HG02852 (cell line): ENCODE data around the gene CASP12.
"Not testable (repeated sequence)": the region's sequence is repeated elsewhere in the genome, so short reads cannot be mapped to it uniquely, and the experiment has no call there.

ENCODE experiments used
- ATAC-seq: cut with Tn5 transposase; IDR thresholded peaks from one replicate; pipeline ENCODE4 v1.9.1; 2021; ENCODE audit warnings: mild to moderate bottlenecking, moderate library complexity; ENCODE audit not compliant: unreplicated experiment

CASP12 gene

DNA sequence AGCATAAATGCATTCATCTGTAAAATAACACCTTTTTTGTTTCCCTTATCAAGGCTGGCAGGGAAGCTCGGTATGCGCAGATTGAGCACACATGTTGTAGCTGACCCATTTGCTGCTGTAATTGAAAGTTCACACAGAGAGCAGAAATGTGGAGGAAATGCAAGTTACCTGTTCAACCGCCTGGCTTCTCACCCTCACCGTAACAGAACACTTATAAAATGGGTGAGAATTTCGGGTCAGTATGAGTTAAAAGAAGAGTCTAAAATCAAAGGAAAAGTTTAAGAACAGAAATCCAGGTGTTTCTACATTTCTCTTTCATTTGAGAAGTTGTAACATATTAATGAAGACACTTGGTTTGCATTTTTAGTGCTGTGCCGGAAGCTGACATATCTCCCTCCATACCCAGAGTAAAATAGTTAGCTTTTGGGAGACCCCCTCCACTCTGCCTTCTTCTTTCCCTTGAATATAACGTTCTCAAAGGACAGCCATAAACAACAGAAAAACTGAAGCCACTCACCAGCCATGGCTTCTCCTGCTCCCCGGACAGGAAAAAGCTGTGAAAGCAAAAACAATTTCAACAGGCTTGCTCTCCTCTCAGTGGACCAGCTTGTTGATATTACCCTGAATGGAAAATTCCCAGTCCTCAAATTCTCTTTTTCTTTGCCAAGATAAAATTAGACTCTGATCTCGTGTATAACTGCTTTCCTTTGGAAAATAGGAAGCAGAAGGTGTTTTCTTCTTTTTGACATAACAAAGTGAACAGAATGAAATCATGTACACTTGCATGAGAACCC, at the start of gene CASP12:
TSS of gene CASP12 (minus strand) at position 570 of the 794 bp plus-strand sequence.
- no peak for ATAC-seq

DNA sequence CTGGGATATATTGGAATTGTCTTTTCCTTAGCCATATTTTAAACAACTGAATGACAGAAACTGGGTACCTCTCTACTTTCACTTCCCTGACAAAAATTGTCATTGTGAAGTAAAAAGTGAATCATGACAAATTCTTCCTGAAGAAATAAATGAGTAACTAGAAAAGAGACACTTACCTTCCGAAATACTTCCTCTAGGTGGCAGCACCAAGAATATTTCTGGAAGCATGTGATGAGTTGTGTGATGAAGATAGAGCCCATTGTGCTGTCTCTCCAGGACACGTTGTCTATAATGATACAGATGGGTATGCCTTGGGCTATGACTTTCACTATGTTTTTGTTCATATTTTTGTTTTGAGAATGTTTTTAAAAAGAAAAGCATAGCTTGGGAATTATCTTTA, 48.6 kb upstream of the CASP12 start:
- ATAC-seq, result peak; percentile 96

DNA sequence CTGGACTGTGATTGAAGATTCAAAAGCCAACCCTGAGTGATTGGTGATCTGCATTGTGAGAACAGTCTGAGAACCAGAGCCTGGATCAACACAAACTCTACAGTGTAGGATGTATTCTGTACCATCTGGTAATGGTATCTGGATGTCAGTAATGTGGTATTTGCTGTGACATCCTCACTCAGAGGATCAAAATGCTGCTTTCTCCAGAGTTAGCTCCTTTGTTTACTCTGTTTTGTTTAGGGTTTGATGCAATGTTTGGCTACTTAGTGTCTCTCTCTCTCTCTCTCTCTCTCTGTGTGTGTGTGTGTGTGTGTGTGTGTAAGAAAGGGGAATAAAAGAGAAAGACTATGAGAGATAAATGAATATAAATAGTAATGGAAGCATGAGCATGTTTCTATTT, 45.8 kb upstream of the CASP12 start:
- no peak for ATAC-seq

DNA sequence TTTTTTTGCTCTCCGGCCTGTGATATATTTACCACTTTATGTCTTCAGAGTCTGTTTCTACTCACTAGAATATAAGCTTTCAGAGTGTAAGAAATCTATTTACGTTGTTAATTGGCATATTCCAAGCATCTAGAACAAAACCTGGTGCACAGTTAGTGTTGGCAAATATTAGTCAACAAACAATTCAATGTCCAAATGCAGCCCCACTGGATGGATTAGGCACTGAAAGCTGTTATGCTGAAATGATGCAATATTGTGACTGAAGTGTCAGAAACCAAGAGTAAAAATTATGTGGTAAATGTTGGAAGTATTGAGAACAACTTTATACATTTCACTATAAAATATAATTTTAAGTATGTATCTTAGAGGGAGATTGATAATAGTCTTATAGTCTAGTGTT, 45.3 kb upstream of the CASP12 start:
- no peak for ATAC-seq

- ATAC-seq, result no peak
Measured at GRCh38 chr11:104934594-104934993, 36.3 kb upstream of the CASP12 start.

DNA sequence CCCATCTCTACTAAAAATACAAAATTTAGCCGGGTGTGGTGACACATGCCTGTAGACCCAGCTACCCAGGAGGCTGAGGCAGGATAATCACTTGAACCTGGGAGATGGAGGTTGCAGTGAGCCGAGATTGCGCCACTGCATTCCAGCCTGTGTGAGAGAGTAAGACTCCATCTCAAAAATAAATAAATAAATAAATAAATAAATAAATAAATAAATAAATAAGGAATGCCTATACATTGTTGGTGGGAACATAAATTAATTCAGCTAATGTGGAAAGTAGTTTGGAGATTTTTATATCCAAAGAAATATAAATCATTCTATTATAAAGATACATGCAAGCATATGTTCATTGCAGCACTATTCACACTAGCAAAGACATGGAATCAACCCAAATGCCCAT, 35.8 kb upstream of the CASP12 start:
- ATAC-seq, result not testable (repeated sequence)

DNA sequence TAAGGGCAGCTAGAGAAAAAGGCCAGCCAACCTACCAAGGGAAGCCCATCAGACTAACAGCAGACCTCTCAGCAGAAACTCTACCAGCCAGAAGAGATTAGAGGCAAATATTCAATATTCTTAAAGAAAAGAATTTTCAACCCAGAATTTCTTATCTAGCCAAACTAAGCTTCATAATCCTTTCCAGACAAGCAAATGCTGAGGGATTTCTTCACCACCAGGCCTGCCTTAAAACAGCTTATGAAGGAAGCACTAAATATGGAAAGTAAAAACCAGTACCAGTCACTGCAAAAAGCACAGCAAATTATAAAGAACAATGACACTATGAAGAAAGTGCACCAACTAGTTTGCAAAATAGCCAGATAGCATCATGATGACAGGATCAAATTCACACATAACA, 30.6 kb upstream of the CASP12 start:
- ATAC-seq, result no peak

- no peak for ATAC-seq
Measured at GRCh38 chr11:104926771-104927611, 28.7 kb upstream of the CASP12 start.

GRCh38 chr11:104925850-104926249, 27.6 kb upstream of the CASP12 start:
- no peak for ATAC-seq

GRCh38 chr11:104918113-104918824, 20.0 kb upstream of the CASP12 start:
- peak; percentile 70 for ATAC-seq

DNA sequence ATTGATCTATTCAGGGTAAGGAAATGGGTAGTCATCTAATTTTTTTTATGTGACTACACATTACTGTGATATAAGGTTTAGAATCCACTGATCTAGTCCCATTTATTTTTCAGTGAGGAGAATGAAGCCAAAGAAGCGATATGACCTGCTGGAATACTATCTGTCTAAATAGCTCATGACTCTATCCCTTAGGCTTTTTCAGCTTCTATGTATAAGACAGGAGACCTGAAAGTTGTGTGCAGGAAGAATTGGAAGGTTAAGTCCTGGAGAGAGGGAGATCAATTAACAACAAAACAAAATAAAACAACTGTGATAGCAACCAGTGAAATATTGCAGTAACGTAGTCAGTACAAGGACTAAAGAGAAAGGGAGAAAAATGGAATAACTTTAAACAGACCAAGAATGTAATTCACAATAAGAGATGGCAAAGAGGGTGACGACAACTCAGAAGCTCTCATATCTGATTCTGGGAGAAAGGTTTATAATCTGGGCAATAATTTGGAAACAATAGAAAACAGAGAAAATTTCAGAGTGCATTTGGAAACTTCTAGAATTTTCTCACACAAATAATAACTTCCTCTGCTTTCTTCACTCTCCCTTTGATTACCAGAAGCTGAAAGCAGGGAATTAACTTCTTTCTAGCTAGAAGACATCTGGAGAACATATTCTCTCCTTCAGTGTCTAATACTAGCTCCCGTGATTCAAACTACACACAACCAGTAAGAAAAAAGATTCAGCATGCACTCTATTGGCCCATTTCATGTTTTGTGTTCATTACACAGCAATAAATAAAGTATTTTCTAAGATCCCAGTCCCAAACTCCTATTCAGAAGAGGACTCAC, 19.2 kb upstream of the CASP12 start:
- ATAC-seq, result peak; percentile 36

- no peak for ATAC-seq
Measured at GRCh38 chr11:104916442-104916841, 18.2 kb upstream of the CASP12 start.

DNA sequence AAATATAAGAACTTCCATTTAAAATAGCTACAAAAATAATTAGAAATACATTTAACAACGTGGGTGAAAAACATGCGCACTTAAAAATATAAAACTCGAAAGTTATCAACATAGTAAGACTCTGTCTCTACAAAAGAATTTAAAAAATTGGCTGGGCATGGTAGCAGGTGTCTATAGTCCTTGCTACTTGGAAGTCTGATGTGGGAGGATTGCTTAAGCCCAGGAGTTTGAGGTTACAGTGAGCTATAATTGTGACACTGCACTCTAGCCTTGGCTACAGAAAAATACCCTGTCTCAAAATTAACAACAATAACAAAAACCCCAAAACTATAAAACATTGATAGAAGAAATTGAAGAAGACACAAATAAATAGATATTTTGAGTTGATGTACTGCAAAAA, 13.8 kb upstream of the CASP12 start:
- no peak for ATAC-seq

DNA sequence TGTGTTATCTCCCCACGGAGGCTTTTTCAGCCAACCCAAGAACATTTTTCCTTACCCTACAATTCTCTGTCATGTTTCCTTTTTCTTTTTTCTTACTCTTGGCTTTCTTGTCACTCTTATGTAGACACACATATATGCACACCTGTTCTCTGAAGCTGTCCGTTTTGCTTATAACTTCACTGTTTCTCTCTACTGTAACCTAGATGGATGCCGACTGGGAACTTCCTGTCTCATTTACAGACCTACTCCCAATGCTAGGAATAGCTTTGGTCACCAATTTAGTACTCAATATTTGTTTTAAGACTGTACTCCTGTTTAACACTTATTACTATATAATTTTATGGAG, 9.9 kb upstream of the CASP12 start:
- no peak for ATAC-seq

- peak; percentile 88 for ATAC-seq
Measured at GRCh38 chr11:104907521-104908185, 9.4 kb upstream of the CASP12 start.

DNA sequence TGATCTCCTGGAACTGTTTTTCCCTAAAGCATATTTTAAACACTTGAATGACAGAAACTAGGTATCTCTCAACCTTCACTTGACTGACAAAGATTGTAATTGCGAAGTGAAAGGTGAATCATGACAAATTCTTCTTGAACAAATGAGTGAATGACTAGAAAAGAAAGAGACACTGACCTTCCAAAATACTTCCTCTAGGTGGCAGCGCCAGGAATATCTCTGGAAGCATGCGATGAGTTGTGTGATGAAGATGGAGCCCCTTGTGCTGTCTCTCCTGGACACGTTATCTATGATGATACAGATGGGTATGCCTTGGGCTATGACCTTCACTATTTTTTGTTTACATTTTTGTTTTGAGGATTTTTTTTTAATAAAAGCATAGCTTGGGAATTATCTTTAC, 7.0 kb upstream of the CASP12 start:
- no peak for ATAC-seq

- ATAC-seq, result no peak
Measured at GRCh38 chr11:104899226-104899625, 966 bp upstream of the CASP12 start.

DNA sequence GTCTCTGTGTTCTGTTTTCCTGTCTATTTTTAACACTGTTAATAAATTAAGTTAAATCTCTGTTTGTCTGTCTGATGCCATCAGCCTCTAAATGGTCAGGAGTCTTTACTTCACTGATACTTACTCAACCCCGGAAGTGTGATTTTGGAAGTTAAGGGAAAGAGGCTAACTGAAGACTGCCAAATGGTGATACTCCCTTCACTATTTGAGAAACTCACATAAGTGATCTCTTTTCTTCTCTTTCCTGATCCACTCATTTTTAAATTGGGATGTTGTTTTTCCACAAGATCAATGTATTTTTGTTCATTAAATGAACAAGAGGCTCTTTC, 389 bp upstream of the CASP12 start:
- no peak for ATAC-seq

DNA sequence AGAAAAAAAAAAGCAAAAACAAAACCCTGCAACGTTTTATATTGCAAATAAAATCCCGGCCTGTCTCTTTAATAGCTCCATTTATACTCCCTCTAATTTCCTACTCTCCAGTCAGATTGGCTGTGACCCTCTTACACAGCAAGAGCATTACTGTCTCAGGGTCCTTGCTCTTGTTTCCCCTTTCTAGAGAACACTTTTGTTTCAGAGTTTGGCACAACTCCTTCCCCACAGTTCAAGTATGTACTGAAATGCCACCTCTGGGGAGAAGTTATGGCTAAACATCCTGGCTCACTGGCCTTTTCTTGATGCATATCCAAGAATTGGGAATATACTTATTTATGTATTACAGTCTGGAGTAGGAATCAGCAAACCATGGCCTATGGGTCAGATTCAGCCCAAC, 2.6 kb downstream of the CASP12 start:
- no peak for ATAC-seq

GRCh38 chr11:104893876-104894275, 4.4 kb downstream of the CASP12 start:
- no peak for ATAC-seq
